Stomach (tissue), 4 donors: ENCODE results near the gene BCOR.

Experiments
- CTCF ChIP-seq, 7 experiments: fragments of 450-650 bp in 4 of 7; fragments of 200-600 bp in 3 of 7; sonication (generic) in 3 of 7; IDR thresholded peaks; one replicate each; pipeline ENCODE4 v1.5.1; 2016 to 2019; ENCODE audit warnings: antibody characterized with exemption in 7 of 7, control low read depth in 2 of 7, mild to moderate bottlenecking in 1 of 7
- EP300 ChIP-seq: sonication (generic); formaldehyde crosslinking; IDR thresholded peaks from one replicate; pipeline ENCODE4 v1.6.1; 2017; ENCODE audit warnings: antibody characterized with exemption
- POLR2A ChIP-seq, 4 donors: fragments of 450-650 bp; IDR thresholded peaks; one replicate each; pipeline ENCODE4 v1.6.1; 2016; ENCODE audit warnings: antibody characterized with exemption in 4 of 4, control low read depth in 2 of 4, mild to moderate bottlenecking in 1 of 4, moderate library complexity in 1 of 4
- POLR2AphosphoS5 ChIP-seq, 3 donors: sonication (generic); formaldehyde crosslinking; IDR thresholded peaks; one replicate each; pipeline ENCODE4 v1.6.1; 2016; ENCODE audit warnings: antibody characterized with exemption in 3 of 3

GRCh38 chrX:40146262-40147125, 48.7 kb upstream of the BCOR start:
- TF ChIP-seq CTCF (IDR thresholded peaks at IDR 0.05), result no peak
- TF ChIP-seq POLR2AphosphoS5 (IDR thresholded peaks at IDR 0.05), result peak in 1 of 3 donors; percentile 27
- TF ChIP-seq POLR2A (IDR thresholded peaks at IDR 0.05), result no peak
- TF ChIP-seq EP300, result no peak
